EL (cell line): Measurements from ENCODE around the gene ZAP70.

Experiments
- DNase-seq: peaks from one replicate; pipeline ENCODE4 v3.0.0-alpha.2; 2016

The ZAP70 gene

GRCh38 chr2:97718051-97718882 lies 4.9 kb downstream of the ZAP70 start:
- DNase-seq: no peak

GRCh38 chr2:97718942-97719341 lies 5.6 kb downstream of the ZAP70 start:
- no peak for DNase-seq

DNA sequence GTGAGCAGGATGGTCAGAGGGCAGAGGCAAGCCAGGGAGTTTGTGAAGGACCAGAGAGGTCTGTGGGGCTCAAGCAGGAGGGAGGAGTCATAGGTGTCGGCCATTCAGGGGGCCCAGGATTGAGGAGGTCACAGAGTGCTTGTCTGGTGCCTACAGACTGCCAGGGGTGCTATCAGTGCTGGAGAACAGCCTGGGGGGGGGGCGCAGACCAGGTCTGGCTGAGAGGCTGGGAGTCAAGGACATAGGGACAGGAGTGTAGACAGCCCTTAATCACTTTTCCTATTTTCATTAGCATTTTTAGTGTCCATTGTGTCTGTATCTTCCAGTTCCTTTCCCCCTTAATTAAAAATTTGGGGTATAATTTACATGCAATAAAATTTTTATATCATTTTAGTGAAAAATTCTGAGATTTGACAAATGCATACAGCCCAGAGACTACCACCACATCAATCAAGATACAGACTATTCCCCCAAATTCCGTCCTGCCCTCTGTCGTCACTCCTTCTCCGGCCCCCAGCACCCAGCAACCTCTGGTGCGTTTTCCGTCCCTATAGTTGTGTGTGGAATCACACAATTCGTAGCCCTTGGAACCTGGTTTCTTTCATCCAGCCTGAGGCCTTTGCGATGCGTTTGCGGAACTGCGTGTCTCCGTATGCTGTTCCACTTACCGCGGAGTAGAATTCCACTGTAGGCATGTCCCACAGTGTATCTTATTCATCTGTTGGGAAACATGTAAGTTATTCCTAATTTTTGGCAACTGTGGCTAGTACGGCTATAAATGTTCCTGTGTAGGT lies 6.2 kb downstream of the ZAP70 start:
- DNase-seq: no peak

- no peak for DNase-seq
These were observed 7.4 kb downstream of the ZAP70 start for GRCh38 chr2:97720746-97721145.

DNA sequence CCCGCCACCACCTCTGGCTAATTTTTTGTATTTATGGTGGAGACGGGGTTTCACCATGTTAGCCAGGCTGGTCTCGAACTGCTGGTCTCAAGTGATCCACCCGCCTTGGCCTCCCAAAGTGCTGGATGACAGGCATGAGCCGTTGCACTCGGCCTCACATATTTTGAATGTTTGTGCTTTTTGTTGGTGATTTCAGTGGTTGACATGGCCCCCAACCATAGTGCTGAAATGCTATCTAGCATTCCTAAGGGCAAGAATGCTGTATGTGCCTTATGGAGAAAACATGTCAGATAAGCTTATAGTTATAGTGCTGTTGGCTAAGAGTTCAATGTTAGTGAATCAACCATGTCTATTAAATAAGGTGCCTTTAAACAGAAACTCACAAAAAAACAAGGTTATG lies 8.9 kb downstream of the ZAP70 start:
- DNase-seq: no peak

- no peak for DNase-seq
These were observed 10.0 kb downstream of the ZAP70 start for GRCh38 chr2:97723156-97724072.

DNA sequence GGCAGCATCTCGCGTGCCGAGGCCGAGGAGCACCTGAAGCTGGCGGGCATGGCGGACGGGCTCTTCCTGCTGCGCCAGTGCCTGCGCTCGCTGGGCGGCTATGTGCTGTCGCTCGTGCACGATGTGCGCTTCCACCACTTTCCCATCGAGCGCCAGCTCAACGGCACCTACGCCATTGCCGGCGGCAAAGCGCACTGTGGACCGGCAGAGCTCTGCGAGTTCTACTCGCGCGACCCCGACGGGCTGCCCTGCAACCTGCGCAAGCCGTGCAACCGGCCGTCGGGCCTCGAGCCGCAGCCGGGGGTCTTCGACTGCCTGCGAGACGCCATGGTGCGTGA lies 10.7 kb downstream of the ZAP70 start:
- no peak for DNase-seq

DNA sequence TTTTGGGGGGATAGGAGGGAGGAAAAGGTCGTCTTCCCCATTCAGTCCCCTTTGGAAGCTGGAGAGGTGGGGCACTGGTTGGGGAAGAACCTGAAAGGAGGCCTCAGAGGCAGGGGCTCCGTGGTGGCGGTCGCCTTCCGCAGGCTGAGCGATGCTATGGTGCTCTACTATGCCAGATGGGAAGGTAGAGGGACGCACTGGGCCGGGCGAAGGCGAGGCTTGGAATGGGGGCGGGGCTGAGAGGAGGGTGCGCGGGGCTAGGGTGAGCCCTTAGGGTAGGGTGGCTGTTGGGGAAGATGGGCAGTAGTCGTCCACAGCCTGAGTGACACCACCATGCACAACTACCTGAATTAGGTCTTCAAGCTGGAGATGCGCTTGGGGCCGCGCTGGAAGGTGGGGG lies 11.1 kb downstream of the ZAP70 start:
- DNase-seq: no peak

DNA sequence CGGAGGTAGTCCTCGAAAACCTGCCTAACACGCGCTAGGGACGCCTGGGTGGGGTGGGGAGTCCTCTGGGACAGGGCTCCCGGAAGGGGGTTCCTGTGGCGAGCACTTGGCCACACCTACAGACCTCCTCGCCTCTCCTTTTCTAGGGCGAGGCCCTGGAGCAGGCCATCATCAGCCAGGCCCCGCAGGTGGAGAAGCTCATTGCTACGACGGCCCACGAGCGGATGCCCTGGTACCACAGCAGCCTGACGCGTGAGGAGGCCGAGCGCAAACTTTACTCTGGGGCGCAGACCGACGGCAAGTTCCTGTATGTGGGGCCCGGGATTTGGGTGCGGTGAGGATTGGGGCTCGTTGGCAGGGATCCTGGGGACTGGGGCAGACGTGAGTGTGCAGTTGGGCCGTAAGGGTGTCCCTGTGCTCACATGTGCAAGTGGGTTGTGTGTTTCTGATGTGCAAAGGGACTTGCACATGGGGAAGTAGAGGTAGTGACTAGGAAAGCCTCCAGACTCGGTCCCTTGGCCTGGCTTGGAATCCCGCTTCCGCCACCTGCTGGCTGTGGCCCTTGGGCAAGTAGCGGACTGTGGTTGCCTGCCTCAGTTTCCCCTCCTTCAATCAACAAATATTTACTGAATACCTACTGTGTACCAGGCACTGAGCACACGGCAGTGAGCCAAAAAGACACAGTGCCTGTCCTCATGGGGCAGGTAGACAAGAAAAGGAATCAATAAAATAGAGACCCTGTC lies 11.7 kb downstream of the ZAP70 start:
- DNase-seq: no peak

DNA sequence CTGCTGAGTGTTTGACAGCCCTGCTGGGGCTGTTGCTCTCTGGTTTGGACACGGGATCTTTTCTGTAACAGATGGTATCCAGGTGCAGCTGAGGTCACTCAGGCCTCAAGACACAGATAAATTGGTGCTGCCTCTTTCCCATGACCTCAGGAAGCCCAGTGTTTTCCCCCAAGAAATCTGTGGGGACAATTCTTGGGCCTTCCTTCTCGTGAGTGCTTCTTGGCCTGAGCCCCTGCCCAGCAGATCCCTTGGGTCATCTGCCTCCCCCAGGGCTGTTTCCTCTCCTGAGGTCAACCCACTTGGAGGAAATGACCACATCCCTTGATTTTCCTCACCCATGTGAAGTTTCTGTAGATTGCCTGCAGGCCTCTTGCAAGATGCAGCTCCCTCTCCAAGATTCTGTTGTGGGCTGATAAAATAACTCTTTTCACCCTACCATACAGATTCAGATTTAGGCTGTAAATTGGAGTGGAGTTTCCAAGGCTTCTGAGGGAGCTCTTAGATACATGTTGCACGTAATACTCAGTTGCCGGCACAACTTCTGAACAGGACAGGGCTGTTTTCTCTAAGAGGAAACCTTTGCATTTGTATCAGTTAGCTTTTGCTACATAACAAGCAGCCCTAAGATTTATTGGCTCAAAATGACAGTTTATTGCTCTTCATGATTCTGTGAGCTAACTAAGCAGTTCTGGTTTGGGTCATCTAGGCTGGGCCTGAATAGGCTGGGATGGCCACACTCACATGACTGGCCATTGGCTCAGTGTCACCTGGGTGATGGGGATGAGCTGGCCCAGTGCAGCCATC lies 13.1 kb downstream of the ZAP70 start:
- peak; percentile 13 for DNase-seq

- DNase-seq: no peak
These were observed 13.9 kb downstream of the ZAP70 start for GRCh38 chr2:97727296-97727695.

- no peak for DNase-seq
These were observed 14.8 kb downstream of the ZAP70 start for GRCh38 chr2:97728091-97728731.

- peak; percentile 72 for DNase-seq
These were observed 16.9 kb downstream of the ZAP70 start for GRCh38 chr2:97730245-97730644.

GRCh38 chr2:97731274-97732020 lies 18.1 kb downstream of the ZAP70 start:
- DNase-seq: no peak

DNA sequence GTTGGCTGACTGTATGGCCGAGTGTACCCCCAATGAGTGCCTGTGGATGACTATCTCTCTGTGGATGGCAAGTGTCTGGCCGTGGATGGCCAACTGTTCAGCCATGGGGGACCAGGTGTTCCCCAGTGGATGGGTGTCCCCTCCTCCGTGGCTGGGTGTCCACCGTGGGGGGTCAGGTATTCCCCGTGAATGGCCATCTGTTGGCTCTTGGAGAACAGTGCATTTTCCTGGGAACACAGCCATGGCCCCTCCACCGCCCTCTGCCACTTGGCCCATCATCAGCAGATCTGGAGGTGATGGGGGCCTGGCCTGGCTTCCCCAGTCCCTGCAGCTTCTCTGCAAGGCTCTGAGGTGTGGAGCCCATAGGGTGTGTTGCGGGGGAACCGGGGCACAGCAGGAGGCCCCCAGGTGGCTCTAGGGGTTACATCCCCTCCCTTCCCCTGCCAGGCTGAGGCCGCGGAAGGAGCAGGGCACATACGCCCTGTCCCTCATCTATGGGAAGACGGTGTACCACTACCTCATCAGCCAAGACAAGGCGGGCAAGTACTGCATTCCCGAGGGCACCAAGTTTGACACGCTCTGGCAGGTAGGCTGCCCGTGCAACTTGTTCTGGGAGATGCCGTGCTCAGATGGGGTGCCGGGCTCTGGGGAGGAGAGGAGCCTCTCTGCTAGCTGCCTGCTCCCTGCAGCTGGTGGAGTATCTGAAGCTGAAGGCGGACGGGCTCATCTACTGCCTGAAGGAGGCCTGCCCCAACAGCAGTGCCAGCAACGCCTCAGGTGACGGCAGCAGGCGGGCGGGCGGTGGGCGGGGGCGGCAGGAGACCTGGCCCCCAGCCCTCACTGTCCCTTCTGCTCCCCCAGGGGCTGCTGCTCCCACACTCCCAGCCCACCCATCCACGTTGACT lies 19.3 kb downstream of the ZAP70 start:
- DNase-seq: no peak

DNA sequence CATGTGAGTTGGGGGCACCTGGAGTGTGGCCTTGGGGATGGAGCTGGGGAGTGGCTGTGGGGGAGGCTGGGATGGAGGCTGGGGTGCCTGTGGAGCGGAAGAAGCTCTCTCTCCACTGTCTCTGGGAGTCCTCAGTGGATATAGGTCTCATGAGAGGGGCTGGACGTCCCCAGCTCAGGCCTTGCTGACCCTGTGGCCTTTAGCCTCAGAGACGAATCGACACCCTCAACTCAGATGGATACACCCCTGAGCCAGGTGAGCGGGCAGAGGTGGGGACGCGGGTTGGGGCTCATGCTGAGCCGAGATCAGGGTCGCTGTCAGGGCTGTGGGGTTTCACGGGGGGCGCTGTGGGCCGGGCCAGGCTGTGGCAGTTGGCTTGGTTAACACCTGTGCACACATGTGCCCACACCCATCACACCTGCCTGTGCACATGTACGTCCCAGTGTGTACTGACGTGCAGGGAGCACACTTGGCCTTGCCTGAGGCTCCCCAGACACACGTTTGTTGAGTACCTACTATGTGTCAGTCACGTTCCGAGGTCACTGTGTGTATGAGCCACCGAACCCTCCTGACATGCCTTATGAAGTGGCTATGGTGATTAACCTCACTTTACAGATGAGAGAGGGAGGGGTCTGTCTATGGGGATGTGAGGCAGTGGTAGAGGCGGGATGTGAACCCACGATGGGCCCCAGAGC lies 20.1 kb downstream of the ZAP70 start:
- DNase-seq: no peak

- no peak for DNase-seq
These were observed 21.0 kb downstream of the ZAP70 start for GRCh38 chr2:97734061-97735051.
